ENCODE measurements around the gene TBCD. TPM values are rescaled to one million over a fixed set of nuclear protein-coding genes. Genes with fewer than 3 reads are reported as not detected.

The TBCD gene
- total RNA-seq, 2 experiments from 2014 or later, result 87.8 to 145 TPM

- H3K27ac ChIP-seq (ENCODE audit: low read depth, low read length, poor library complexity, severe bottlenecking), result no peak overlapping the region
- no peaks in the 10 kb centered on the region for H4K20me1 ChIP-seq (ENCODE audit: insufficient read depth, low read length)
- H3K4me3 ChIP-seq (ENCODE audit: low read depth, low read length, poor library complexity, severe bottlenecking), result no peak overlapping the region
- H3K4me1 ChIP-seq (ENCODE audit: insufficient read depth, low read length, poor library complexity, severe bottlenecking), result peaks cover 22% of the 10 kb centered on the region
- H3K79me2 ChIP-seq (ENCODE audit: insufficient read depth, low read depth, low read length), result no peaks in the 10 kb centered on the region
- TF ChIP-seq CTCF (conservative IDR thresholded peaks at IDR 0.05; ENCODE audit: low read length), result no peak
- TF ChIP-seq EZH2phosphoT487 (IDR thresholded peaks at IDR 0.05; ENCODE audit: borderline replicate concordance, low read depth, low read length), result no peak
- POLR2A ChIA-PET, result interaction anchor here (1.1 kb wide), 1 partner anchor 24 kb away, joined by 4 read pairs; no protein-coding TSS in a partner anchor
- intact Hi-C loops (cut with micrococcal nuclease; ENCODE audit: unreplicated experiment), result no loop called here
- no peak for DNase-seq (ENCODE audit: low spot score)
- CTCF ChIA-PET (ENCODE audit: unreplicated experiment), result no interaction called here
- no peak overlapping the region for H3K4me2 ChIP-seq (ENCODE audit: low read length)
- H2AFZ ChIP-seq (ENCODE audit: low read length), result no peak overlapping the region
- no TSS peak for BruUV-seq (replicated peaks)
- H3K9me2 ChIP-seq (ENCODE audit: insufficient read depth, low read length), result no peaks in the 10 kb centered on the region
- H3K9me3 ChIP-seq (ENCODE audit: low read length), result no peaks in the 10 kb centered on the region
- H3K36me3 ChIP-seq (ENCODE audit: insufficient read depth, low read length), result peaks cover 36% of the 10 kb centered on the region; the same call in 1 of the 2 replicates
Observed at GRCh38 chr17:82909322-82909904, 157.5 kb downstream of the TBCD start.

- ChIA-PET POLR2A (interaction anchor here (0.6 kb wide), 1 partner anchor 34 kb away, joined by 4 read pairs; no protein-coding TSS in a partner anchor), CTCF (ENCODE audit: unreplicated experiment) (no interaction called here)
- no peak for TF ChIP-seq CTCF (conservative IDR thresholded peaks at IDR 0.05; ENCODE audit: low read length)
- no peak for TF ChIP-seq EZH2phosphoT487 (IDR thresholded peaks at IDR 0.05; ENCODE audit: borderline replicate concordance, low read depth, low read length)
- Histone ChIP-seq H3K4me1 (ENCODE audit: insufficient read depth, low read length, poor library complexity, severe bottlenecking) (peaks cover 28% of the 10 kb centered on the region), H3K9me2 (ENCODE audit: insufficient read depth, low read length) (no peaks in the 10 kb centered on the region), H3K27ac (ENCODE audit: low read depth, low read length, poor library complexity, severe bottlenecking) (no peak overlapping the region), H2AFZ (ENCODE audit: low read length) (no peak overlapping the region), H3K4me2 (ENCODE audit: low read length) (no peak overlapping the region), H4K20me1 (ENCODE audit: insufficient read depth, low read length) (no peaks in the 10 kb centered on the region), H3K36me3 (ENCODE audit: insufficient read depth, low read length) (peaks cover 36% of the 10 kb centered on the region; the same call in 1 of the 2 replicates), H3K9me3 (ENCODE audit: low read length) (no peaks in the 10 kb centered on the region), H3K4me3 (ENCODE audit: low read depth, low read length, poor library complexity, severe bottlenecking) (no peak overlapping the region), H3K79me2 (ENCODE audit: insufficient read depth, low read depth, low read length) (no peaks in the 10 kb centered on the region)
- BruUV-seq (replicated peaks), result no TSS peak
- no peak for DNase-seq (ENCODE audit: low spot score)
- intact Hi-C loops (cut with micrococcal nuclease; ENCODE audit: unreplicated experiment), result no loop called here
Observed at GRCh38 chr17:82910041-82910481, 158.2 kb downstream of the TBCD start.

- Histone ChIP-seq H3K4me2 (ENCODE audit: low read length) (no peak overlapping the region), H3K27ac (ENCODE audit: low read depth, low read length, poor library complexity, severe bottlenecking) (no peak overlapping the region), H3K9me2 (ENCODE audit: insufficient read depth, low read length) (no peaks in the 10 kb centered on the region), H3K36me3 (ENCODE audit: insufficient read depth, low read length) (peaks cover 36% of the 10 kb centered on the region; the same call in 1 of the 2 replicates), H2AFZ (ENCODE audit: low read length) (no peak overlapping the region), H3K9me3 (ENCODE audit: low read length) (no peaks in the 10 kb centered on the region), H3K4me3 (ENCODE audit: low read depth, low read length, poor library complexity, severe bottlenecking) (no peak overlapping the region), H3K4me1 (ENCODE audit: insufficient read depth, low read length, poor library complexity, severe bottlenecking) (peaks cover 35% of the 10 kb centered on the region), H3K79me2 (ENCODE audit: insufficient read depth, low read depth, low read length) (no peaks in the 10 kb centered on the region), H4K20me1 (ENCODE audit: insufficient read depth, low read length) (no peaks in the 10 kb centered on the region)
- CTCF ChIA-PET (ENCODE audit: unreplicated experiment), result no interaction called here
- POLR2A ChIA-PET, result no interaction called here
- intact Hi-C loops (cut with micrococcal nuclease; ENCODE audit: unreplicated experiment), result no loop called here
- TF ChIP-seq CTCF (conservative IDR thresholded peaks at IDR 0.05; ENCODE audit: low read length) (no peak), EZH2phosphoT487 (IDR thresholded peaks at IDR 0.05; ENCODE audit: borderline replicate concordance, low read depth, low read length) (no peak)
- DNase-seq (ENCODE audit: low spot score), result no peak
- BruUV-seq (replicated peaks), result no TSS peak
Observed at GRCh38 chr17:82910770-82911169, 158.9 kb downstream of the TBCD start.

Measured in OCI-LY7 (cell line).